ENCODE measurements around the gene HECTD3. TPM values are rescaled to one million over a fixed set of nuclear protein-coding genes. Genes with fewer than 3 reads are reported as not detected.

Gene HECTD3
- total and polyA plus RNA-seq, 2 donors from 2014 or later: 27.5 to 42.1 TPM

GRCh38 chr1:45018599-45019230 lies 7.6 kb upstream of the HECTD3 start:
- Histone ChIP-seq H3K9ac (ENCODE audit: low read length in 3 of 3) (no peak overlapping the region), H3K4me3 (ENCODE audit: low read length in 3 of 3) (no peak overlapping the region), H3K27me3 (ENCODE audit: control insufficient read depth, insufficient read depth, low read length) (no peaks in the 10 kb centered on the region), H3K9me3 (ENCODE audit: control insufficient read depth in 2 of 3, insufficient read depth in 1 of 3, low read length in 3 of 3) (no peaks in the 10 kb centered on the region), H3K4me1 (ENCODE audit: control insufficient read depth in 2 of 3, insufficient read depth in 2 of 3, low read depth in 1 of 3, low read length in 3 of 3) (peaks cover 0 to 5% (median 0%) of the 10 kb centered on the region in 3 donors), H3K27ac (ENCODE audit: low read depth in 2 of 2, low read length in 2 of 2) (no peak overlapping the region), H3K36me3 (ENCODE audit: control insufficient read depth in 2 of 3, insufficient read depth in 3 of 3, low read length in 3 of 3) (peaks cover 4 to 8% (median 7%) of the 10 kb centered on the region in 3 donors)
- FAIRE-seq: no peak
- peak in 4 of 5 donors; percentile 63 to 66 (median 64) for DNase-seq
- TF ChIP-seq, protein P1, sequence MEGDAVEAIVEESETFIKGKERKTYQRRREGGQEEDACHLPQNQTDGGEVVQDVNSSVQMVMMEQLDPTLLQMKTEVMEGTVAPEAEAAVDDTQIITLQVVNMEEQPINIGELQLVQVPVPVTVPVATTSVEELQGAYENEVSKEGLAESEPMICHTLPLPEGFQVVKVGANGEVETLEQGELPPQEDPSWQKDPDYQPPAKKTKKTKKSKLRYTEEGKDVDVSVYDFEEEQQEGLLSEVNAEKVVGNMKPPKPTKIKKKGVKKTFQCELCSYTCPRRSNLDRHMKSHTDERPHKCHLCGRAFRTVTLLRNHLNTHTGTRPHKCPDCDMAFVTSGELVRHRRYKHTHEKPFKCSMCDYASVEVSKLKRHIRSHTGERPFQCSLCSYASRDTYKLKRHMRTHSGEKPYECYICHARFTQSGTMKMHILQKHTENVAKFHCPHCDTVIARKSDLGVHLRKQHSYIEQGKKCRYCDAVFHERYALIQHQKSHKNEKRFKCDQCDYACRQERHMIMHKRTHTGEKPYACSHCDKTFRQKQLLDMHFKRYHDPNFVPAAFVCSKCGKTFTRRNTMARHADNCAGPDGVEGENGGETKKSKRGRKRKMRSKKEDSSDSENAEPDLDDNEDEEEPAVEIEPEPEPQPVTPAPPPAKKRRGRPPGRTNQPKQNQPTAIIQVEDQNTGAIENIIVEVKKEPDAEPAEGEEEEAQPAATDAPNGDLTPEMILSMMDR (IDR thresholded peaks at IDR 0.05; ENCODE audit: borderline replicate concordance, extremely low read depth, insufficient read depth): peak; percentile 81
- intact Hi-C loops (cut with DNase I): loop anchor here (5.0 kb wide), 1 partner anchor 279 kb away; no protein-coding TSS in a partner anchor

- intact Hi-C loops (cut with DNase I): loop anchor here (5.0 kb wide), 1 partner anchor 281 kb away; no protein-coding TSS in a partner anchor
- Histone ChIP-seq H3K27ac (ENCODE audit: low read depth in 2 of 2, low read length in 2 of 2) (no peak overlapping the region), H3K9ac (ENCODE audit: low read length in 3 of 3) (no peak overlapping the region), H3K36me3 (ENCODE audit: control insufficient read depth in 2 of 3, insufficient read depth in 3 of 3, low read length in 3 of 3) (peaks cover 4 to 9% (median 7%) of the 10 kb centered on the region in 3 donors), H3K4me1 (ENCODE audit: control insufficient read depth in 2 of 3, insufficient read depth in 2 of 3, low read depth in 1 of 3, low read length in 3 of 3) (peaks cover under 1 to 19% (median under 1%) of the 10 kb centered on the region in 3 donors), H3K9me3 (ENCODE audit: control insufficient read depth in 2 of 3, insufficient read depth in 1 of 3, low read length in 3 of 3) (no peaks in the 10 kb centered on the region), H3K4me3 (ENCODE audit: low read length in 3 of 3) (no peak overlapping the region), H3K27me3 (ENCODE audit: control insufficient read depth, insufficient read depth, low read length) (no peaks in the 10 kb centered on the region)
- FAIRE-seq (no peak), DNase-seq (no peak)
- TF ChIP-seq, protein P1 (IDR thresholded peaks at IDR 0.05; ENCODE audit: borderline replicate concordance, extremely low read depth, insufficient read depth): no peak
Observed at GRCh38 chr1:45016767-45017166, 5.6 kb upstream of the HECTD3 start.

DNA sequence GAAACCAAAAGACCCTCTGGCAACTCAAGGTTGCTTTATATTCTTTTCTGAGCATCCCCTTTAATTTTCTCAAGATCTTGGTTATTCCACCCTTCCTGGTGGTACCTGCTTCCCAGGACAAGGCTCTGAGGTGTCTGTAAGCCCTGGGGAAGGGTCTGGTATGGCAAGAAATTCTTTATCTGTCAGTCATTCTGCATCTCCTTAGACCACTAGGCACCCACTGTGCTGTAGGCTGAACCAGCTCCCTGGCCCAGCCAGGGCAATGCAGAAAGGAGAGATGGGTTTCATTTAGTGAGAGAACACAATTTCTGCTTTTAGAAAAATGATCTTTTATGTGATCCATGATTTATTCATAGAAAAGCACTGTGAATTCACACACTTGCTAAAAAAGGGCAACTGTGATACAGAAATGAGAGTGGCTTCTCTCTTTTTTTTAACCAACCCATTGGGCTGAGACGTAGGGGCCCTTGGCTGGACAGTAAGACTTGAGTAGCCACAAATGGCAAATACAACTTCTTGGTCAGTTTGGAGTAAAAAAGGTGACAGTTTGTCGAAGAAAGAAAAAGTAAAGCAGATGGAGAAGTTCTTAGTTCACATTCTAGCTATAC lies 5.1 kb upstream of the HECTD3 start:
- no peak overlapping the region for H3K9ac ChIP-seq (ENCODE audit: low read length in 3 of 3)
- DNase-seq (no peak), FAIRE-seq (no peak)
- H3K4me1 ChIP-seq (ENCODE audit: control insufficient read depth in 2 of 3, insufficient read depth in 2 of 3, low read depth in 1 of 3, low read length in 3 of 3): peaks cover 6 to 25% (median 6%) of the 10 kb centered on the region in 3 donors
- H3K27me3 ChIP-seq (ENCODE audit: control insufficient read depth, insufficient read depth, low read length): no peaks in the 10 kb centered on the region
- no peaks in the 10 kb centered on the region for H3K9me3 ChIP-seq (ENCODE audit: control insufficient read depth in 2 of 3, insufficient read depth in 1 of 3, low read length in 3 of 3)
- no peak overlapping the region for H3K27ac ChIP-seq (ENCODE audit: low read depth in 2 of 2, low read length in 2 of 2)
- intact Hi-C loops (cut with DNase I): loop anchor here (5.0 kb wide), 1 partner anchor 281 kb away; no protein-coding TSS in a partner anchor
- H3K4me3 ChIP-seq (ENCODE audit: low read length in 3 of 3): no peak overlapping the region
- TF ChIP-seq, protein P1 (IDR thresholded peaks at IDR 0.05; ENCODE audit: borderline replicate concordance, extremely low read depth, insufficient read depth): no peak
- H3K36me3 ChIP-seq (ENCODE audit: control insufficient read depth in 2 of 3, insufficient read depth in 3 of 3, low read length in 3 of 3): peaks cover 4 to 9% (median 7%) of the 10 kb centered on the region in 3 donors
